GM12872 (cell line): ENCODE results near the gene BCAT1.

Experiments
- TF ChIP-seq, protein P1 (sequence below): IDR thresholded peaks from 3 replicates; pipeline ENCODE4 v1.5.1; 2011; ENCODE audit warnings: low read depth, mild to moderate bottlenecking, low read length, moderate library complexity; ENCODE audit not compliant: insufficient read depth

The BCAT1 gene

DNA sequence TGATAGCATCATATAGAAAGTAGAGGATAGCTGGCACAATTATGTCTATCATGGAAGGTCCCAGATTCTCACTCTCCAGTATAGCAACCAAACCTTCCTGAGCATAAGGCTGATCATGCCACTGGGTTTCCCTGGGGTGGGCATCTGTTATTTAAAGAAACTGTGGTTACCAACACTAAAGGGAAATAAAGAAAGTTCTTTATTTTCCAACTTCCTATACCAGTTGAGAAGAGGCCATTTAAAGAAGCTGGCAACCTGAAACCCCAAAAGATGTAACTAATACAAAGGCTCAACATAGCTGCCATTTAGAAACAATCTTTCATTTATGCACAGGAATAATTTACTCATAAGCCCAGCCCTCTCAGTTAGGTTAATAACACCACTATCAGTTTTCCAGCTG is 3.1 kb downstream of the BCAT1 start:
- TF ChIP-seq, protein P1, sequence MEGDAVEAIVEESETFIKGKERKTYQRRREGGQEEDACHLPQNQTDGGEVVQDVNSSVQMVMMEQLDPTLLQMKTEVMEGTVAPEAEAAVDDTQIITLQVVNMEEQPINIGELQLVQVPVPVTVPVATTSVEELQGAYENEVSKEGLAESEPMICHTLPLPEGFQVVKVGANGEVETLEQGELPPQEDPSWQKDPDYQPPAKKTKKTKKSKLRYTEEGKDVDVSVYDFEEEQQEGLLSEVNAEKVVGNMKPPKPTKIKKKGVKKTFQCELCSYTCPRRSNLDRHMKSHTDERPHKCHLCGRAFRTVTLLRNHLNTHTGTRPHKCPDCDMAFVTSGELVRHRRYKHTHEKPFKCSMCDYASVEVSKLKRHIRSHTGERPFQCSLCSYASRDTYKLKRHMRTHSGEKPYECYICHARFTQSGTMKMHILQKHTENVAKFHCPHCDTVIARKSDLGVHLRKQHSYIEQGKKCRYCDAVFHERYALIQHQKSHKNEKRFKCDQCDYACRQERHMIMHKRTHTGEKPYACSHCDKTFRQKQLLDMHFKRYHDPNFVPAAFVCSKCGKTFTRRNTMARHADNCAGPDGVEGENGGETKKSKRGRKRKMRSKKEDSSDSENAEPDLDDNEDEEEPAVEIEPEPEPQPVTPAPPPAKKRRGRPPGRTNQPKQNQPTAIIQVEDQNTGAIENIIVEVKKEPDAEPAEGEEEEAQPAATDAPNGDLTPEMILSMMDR = no peak

DNA sequence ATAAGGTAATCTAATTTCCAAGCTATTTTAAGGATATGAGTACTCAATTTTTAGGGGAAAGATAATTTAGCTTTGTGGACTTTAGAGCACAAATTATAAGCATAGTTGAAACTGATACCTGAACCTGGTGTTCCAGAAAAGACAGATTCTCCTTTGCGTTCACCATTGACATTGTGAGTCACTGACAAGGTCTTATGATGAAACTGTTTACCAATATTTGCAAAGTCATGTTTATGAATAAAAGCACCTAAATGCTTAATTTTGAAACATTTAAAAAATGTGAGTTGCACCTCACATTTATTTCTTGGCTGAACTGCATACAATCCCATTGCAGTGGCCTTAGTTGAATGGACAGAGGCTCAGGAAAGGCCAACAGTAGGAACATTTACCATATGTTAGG is 3.9 kb downstream of the BCAT1 start:
- TF ChIP-seq, protein P1 = no peak

DNA sequence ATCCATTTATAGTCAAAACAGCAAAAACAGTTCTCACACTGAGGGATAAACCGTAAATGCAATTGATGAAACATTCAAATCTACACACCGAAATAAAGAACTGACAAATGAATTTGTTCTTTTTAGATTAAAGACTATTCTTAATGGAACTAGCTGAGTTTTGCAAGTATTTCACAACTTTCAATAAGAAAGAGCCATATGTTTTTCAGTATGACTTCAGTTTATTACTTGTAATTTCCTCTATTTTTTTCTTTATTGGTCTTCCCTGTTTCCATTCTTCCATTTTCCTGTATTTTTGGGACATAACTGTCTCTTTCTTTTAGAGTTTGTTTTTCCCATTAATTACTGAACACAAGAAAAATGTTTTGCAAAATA is 4.3 kb downstream of the BCAT1 start:
- TF ChIP-seq, protein P1 = no peak

DNA sequence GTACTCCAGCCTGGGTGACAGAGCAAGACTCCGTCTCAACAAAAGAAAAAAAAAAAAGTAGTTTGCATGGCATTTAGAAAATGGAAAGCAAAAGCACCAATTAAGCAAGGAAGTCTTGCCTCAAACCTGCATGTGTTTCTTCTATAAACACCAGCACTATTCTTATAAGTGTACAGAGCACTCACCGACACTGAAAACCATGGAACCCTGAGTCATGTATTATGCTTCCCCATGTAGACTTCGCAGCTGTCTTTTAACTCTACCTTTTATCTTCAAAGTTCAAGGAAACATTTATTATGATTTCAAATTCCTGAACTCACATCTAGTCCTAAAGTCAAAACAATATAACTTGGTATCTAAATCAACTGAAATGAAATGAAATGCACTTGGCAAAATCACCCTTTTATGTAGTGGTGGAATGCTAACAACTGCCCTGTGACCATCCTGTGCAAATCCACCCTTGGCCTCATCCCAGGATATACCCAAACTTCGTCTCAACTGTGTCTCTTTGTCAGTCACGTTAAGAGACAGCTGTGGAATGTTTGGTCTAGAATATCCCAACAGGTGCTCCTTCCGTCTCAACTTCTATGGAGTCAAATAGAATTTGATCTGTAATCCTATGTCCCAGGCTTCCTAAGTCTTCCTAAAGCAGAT is 4.8 kb downstream of the BCAT1 start:
- TF ChIP-seq, protein P1 = no peak

DNA sequence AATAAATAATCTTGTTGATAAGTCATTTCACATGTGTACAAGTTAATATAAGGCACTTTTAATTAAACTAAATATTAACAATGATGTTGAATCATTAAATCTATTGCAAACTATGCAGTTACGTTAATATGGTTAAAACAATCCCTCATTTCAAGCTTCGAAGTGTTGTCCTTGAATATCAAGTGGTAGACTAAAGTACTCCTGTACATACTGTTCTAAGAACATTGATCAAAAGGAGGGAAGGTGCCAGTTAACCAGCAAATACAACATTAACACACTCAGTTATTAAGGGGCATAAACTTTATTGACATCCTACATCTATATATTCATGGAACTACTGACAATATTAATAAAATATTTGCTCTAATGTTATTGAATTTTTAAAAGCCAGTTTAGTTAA is 8.7 kb downstream of the BCAT1 start:
- TF ChIP-seq, protein P1 = no peak

DNA sequence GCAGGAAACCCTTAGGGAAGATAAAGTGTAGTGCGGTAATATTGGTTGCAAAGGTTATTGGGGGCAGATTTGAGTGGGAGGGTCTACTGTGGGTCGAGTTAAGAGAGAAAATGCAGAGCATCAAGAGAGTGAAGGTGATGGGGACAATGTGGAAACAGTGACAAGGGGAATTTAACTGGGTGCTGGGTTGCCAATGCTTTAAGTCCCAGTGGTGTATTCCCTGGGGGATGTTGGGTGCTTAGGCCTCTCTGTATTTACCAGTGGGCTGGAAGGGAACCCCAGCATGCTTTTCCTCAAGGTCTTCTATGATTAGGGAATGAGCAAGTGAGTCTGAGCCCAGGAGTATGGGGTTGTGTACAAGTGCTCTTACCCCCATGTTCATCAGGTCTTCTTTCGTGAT is 10.6 kb downstream of the BCAT1 start:
- TF ChIP-seq, protein P1 = no peak

DNA sequence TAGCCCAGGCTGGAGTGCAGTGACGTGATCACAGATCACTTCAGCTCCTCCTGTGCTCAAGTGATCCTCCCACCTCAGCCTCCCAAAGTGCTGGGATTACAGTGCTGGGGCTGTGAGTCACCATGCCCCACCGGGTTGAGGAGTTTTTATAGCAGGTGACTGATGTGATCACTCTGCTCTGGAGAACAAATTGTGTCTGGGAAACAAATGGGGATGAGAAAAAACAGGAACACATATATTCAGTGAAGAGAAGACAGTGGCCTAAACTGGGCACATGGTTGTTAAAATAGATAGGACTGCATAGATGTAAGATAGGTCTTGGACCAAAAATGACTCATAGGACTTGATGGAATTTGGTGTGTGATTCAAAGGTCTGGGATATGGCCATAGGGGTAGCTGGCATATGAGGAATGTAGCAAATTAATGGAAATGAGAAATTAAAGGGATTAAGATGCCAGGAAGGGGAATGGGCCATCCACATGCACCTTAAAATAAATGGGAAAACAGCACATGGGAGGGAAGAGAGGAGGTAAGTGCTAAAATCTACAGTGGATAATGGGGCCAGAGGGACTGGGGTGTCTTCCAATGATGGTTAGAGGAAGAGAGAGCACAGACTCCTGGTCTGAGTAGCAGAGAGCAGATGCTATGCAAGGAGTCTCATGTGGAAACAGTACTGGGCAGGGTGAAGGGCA is 11.2 kb downstream of the BCAT1 start:
- TF ChIP-seq, protein P1 = no peak
